Caco-2 (cell line): ENCODE results near the gene AKAP12. TPM values are rescaled to one million over a fixed set of nuclear protein-coding genes. Genes with fewer than 3 reads are reported as not detected.

Experiments used
- BruUV-seq: library from RNA; stranded (reverse); fragments of 400-500 nt; replicated peaks from 2 replicates; lab custom pipeline; 2021; lab: Mats Ljungman, UMichigan
- CTCF ChIA-PET: fragments of 300-600 bp; sonication (Branson Sonifier 250); formaldehyde crosslinking; loops from one replicate; lab custom pipeline; 2022; ENCODE audit warnings: antibody characterized with exemption; lab: Charles Lee
- POLR2A ChIA-PET: fragments of 300-600 bp; sonication (Branson Sonifier 250); formaldehyde crosslinking; loops from one replicate; lab custom pipeline; 2022; ENCODE audit warnings: antibody characterized with exemption; lab: Charles Lee
- DNase-seq, 2 experiments: peaks; one replicate each; pipeline versions ENCODE4 v3.0.0 to v3.0.0-alpha.2; 2020 to 2022
- H3K27me3 ChIP-seq: replicated peaks from 2 replicates; pipeline ENCODE4 v1.6.0; 2011; ENCODE audit warnings: low read length; ENCODE audit not compliant: control insufficient read depth, insufficient read depth
- H3K36me3 ChIP-seq: 2 replicates; pipeline ENCODE4 v1.5.1; 2011; ENCODE audit warnings: low read length; ENCODE audit not compliant: control insufficient read depth, insufficient read depth
- H3K4me1 ChIP-seq: fragments of 250-450 bp; sonication (Bioruptor Pico); 2 replicates; pipeline ENCODE4 v1.5.1; 2020; ENCODE audit warnings: mild to moderate bottlenecking
- H3K4me3 ChIP-seq: 2 replicates; pipeline ENCODE4 v1.5.1; 2011; ENCODE audit warnings: low read depth, mild to moderate bottlenecking, control low read depth, low read length
- H3K9me3 ChIP-seq: fragments of 250-450 bp; sonication (Bioruptor Pico); 2 replicates; pipeline ENCODE4 v1.5.1; 2020; ENCODE audit warnings: mild to moderate bottlenecking, moderate library complexity
- H3K27ac Mint-ChIP-seq: one replicate; pipeline ENCODE4 v1.8.0; 2022; ENCODE audit warnings: mixed read lengths; ENCODE audit not compliant: unreplicated experiment
- H3K27me3 Mint-ChIP-seq: one replicate; pipeline ENCODE4 v1.8.0; 2022; ENCODE audit warnings: mixed read lengths; ENCODE audit not compliant: insufficient read depth, unreplicated experiment
- H3K36me3 Mint-ChIP-seq: one replicate; pipeline ENCODE4 v1.8.0; 2022; ENCODE audit warnings: mild to moderate bottlenecking, mixed read lengths; ENCODE audit not compliant: insufficient read depth, unreplicated experiment
- H3K4me1 Mint-ChIP-seq: one replicate; pipeline ENCODE4 v1.8.0; 2022; ENCODE audit warnings: low read depth, mixed read lengths; ENCODE audit not compliant: unreplicated experiment
- H3K4me3 Mint-ChIP-seq: one replicate; pipeline ENCODE4 v1.8.0; 2022; ENCODE audit warnings: mild to moderate bottlenecking, moderate library complexity, mixed read lengths; ENCODE audit not compliant: unreplicated experiment
- H3K9me3 Mint-ChIP-seq: one replicate; pipeline ENCODE4 v1.8.0; 2022; ENCODE audit warnings: mixed read lengths; ENCODE audit not compliant: unreplicated experiment
- intact Hi-C: fragments of 100-400 bp; cut with micrococcal nuclease; formaldehyde crosslinking; loops from one replicate; pipeline ENCODE4 v1.10.0; 2022; ENCODE audit not compliant: unreplicated experiment
- total RNA-seq: library from RNA; stranded (reverse); gene quantifications from 2 replicates; pipeline ENCODE4 v1.2.3, GENCODE V29; 2022
- TF ChIP-seq, protein P1 (sequence below), 2 experiments: fragments of 200-600 bp in 1 of 2; IDR thresholded peaks; 1 replicate in 1 of 2; 2 replicates in 1 of 2; pipeline versions ENCODE4 v1.5.1 to v1.8.0; 2011 to 2022; ENCODE audit warnings: antibody characterized with exemption in 1 of 2, control low read depth in 1 of 2, inconsistent platforms in 1 of 2, low read depth in 1 of 2, low read length in 1 of 2, mild to moderate bottlenecking in 1 of 2, moderate library complexity in 1 of 2; ENCODE audit not compliant: insufficient read depth in 1 of 2, severe bottlenecking in 1 of 2, unreplicated experiment in 1 of 2

Gene AKAP12
- total RNA-seq, 1 experiment from 2014 or later: 0.93 TPM

- Histone ChIP-seq H3K27me3 (no peaks in the 10 kb centered on the region), H3K4me1 (peaks cover 7% of the 10 kb centered on the region; the same call in 1 of the 2 replicates), H3K36me3 (no peaks in the 10 kb centered on the region), H3K9me3 (no peaks in the 10 kb centered on the region), H3K4me3 (no peak overlapping the region)
- ChIA-PET POLR2A (no interaction called here), CTCF (no interaction called here)
- TF ChIP-seq, protein P1, sequence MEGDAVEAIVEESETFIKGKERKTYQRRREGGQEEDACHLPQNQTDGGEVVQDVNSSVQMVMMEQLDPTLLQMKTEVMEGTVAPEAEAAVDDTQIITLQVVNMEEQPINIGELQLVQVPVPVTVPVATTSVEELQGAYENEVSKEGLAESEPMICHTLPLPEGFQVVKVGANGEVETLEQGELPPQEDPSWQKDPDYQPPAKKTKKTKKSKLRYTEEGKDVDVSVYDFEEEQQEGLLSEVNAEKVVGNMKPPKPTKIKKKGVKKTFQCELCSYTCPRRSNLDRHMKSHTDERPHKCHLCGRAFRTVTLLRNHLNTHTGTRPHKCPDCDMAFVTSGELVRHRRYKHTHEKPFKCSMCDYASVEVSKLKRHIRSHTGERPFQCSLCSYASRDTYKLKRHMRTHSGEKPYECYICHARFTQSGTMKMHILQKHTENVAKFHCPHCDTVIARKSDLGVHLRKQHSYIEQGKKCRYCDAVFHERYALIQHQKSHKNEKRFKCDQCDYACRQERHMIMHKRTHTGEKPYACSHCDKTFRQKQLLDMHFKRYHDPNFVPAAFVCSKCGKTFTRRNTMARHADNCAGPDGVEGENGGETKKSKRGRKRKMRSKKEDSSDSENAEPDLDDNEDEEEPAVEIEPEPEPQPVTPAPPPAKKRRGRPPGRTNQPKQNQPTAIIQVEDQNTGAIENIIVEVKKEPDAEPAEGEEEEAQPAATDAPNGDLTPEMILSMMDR (IDR thresholded peaks at IDR 0.05; ENCODE audit: insufficient read depth in 1 of 2, low read depth in 1 of 2, low read length in 1 of 2, severe bottlenecking in 1 of 2, unreplicated experiment in 1 of 2): no peak
- peak in 1 of 2 experiments; percentile 10 for DNase-seq
- Mint-ChIP-seq H3K4me1 (peaks cover 8% of the 10 kb centered on the region), H3K36me3 (no peaks in the 10 kb centered on the region), H3K9me3 (no peaks in the 10 kb centered on the region), H3K27ac (no peak overlapping the region), H3K27me3 (no peaks in the 10 kb centered on the region), H3K4me3 (no peak overlapping the region)
- intact Hi-C loops: no loop called here
- no TSS peak for BruUV-seq
These were observed 13.8 kb upstream of the AKAP12 start for GRCh38 chr6:151225919-151226318.

DNA sequence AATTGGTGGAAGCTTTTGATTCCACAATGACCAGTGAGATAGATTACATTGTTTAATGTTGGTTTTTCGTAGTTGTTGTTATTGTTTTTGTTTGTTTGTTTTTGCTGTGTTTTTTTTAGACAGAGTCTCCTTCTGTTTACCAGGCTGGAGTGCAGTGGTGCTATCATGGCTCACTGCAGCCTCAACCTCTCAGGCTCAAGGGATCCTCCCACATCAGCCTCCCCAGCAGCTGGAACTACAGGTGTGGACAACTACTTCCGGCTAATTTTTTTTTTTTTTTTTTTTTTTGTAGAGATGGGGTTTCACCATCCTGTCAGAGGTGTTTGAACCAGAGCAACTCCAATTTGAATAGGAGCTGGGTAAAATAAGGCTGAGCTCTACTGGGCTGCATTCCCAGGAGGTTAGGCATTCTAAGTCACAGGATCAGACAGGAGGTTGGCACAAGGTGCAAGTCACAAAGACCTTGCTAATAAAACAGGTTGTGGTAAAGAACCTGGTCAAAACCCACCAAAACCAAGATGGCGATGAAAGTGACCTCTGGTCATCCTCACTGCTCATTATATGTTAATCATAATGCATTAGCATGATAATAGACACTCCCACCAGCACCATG lies 10.9 kb upstream of the AKAP12 start:
- Mint-ChIP-seq H3K9me3 (no peaks in the 10 kb centered on the region), H3K36me3 (no peaks in the 10 kb centered on the region), H3K27me3 (no peaks in the 10 kb centered on the region), H3K4me3 (no peak overlapping the region), H3K27ac (no peak overlapping the region), H3K4me1 (peaks cover 8% of the 10 kb centered on the region)
- H3K9me3 ChIP-seq: no peaks in the 10 kb centered on the region
- no peaks in the 10 kb centered on the region for H3K27me3 ChIP-seq
- ChIA-PET CTCF (no interaction called here), POLR2A (no interaction called here)
- no peak overlapping the region for H3K4me3 ChIP-seq
- no peak for DNase-seq
- H3K4me1 ChIP-seq: peaks cover 7% of the 10 kb centered on the region; the same call in 1 of the 2 replicates
- intact Hi-C loops: no loop called here
- no TSS peak for BruUV-seq
- H3K36me3 ChIP-seq: no peaks in the 10 kb centered on the region
- TF ChIP-seq, protein P1 (IDR thresholded peaks at IDR 0.05; ENCODE audit: insufficient read depth in 1 of 2, low read depth in 1 of 2, low read length in 1 of 2, severe bottlenecking in 1 of 2, unreplicated experiment in 1 of 2): no peak

DNA sequence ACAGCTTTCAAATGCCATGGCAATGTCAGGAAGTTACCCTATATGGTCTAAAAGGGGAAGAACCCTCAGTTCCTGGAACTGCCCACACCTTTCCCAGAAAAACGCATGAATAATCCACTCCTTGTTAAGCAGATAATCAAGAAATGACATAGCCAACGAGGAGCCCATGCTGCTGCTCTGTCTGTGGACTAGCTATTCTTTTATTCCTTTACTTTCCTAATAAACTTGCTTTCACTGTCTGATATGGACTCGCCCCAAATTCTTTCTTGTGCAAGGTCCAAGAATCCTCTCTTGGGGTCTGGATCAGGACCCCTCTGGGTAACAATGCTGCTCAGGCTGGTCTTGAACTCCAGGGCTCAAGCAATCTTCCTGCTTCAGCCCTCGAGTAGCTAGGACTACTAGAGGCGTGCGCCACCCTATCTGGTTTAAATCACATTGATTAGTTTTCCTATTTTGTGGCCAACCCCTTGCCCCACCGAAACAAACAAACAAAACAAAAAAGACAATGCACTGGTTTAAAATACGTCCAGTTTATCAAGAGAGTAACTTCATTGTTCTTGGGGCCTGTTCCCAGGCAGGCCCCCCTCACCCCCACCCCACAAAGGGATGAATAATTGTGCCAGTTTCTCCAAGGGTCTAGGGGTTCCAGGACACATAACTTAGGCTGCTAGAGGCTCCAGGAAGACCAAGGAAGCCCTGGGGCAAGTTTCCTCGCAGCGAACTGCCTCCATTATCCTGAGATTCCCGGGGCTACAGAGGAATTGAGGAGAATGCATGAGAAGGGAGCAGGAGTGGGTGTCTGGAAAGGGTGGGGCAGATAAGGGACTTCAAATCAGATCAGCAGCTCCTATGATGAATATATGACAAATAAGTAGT lies 10.1 kb upstream of the AKAP12 start:
- POLR2A ChIA-PET: no interaction called here
- H3K36me3 ChIP-seq: no peaks in the 10 kb centered on the region
- Mint-ChIP-seq H3K27me3 (no peaks in the 10 kb centered on the region), H3K9me3 (no peaks in the 10 kb centered on the region), H3K27ac (peak overlapping the region; percentile 77), H3K4me3 (no peak overlapping the region), H3K4me1 (peaks cover 8% of the 10 kb centered on the region), H3K36me3 (no peaks in the 10 kb centered on the region)
- BruUV-seq: no TSS peak
- TF ChIP-seq, protein P1 (IDR thresholded peaks at IDR 0.05; ENCODE audit: insufficient read depth in 1 of 2, low read depth in 1 of 2, low read length in 1 of 2, severe bottlenecking in 1 of 2, unreplicated experiment in 1 of 2): no peak
- H3K4me1 ChIP-seq: peaks cover 7% of the 10 kb centered on the region; the same call in 1 of the 2 replicates
- CTCF ChIA-PET: no interaction called here
- H3K4me3 ChIP-seq: no peak overlapping the region
- DNase-seq: peak; percentile 6 to 51
- intact Hi-C loops: no loop called here
- no peaks in the 10 kb centered on the region for H3K27me3 ChIP-seq
- H3K9me3 ChIP-seq: no peaks in the 10 kb centered on the region
